ENCODE results near the gene DAW1.

Gene DAW1

DNA sequence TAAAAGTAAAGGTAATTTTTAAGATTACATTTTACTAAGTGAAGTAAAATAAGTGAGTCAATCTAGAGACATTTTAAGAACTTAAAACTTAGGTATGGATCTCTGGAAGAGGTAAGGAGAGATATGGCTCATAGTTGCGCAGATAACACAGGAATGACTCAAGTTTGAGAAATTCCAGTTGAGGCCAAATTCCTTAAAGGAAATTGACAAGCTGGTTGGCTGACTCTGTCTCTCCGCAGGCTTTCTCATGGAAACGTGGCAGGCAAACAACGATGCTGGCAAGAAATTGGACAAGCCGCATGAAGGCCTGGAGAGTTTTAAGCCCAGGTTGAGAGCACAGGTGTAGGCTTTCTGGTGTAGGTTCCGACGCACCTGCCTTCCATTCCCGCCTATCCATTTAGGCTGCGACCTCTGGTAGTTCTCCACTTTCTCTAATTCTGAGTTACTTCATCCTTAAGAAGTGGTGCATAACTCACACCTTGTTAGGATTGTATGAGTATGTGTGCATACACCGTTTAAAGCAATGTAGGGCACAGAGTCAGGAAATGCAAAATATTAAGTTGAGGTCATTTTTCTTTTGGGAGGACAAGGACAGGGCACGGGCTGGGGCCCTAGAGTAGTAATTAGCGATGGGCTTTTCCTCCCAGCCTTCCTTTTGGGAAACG, 589 bp upstream of the DAW1 start:
- Histone ChIP-seq H3K27me3 (ENCODE audit: control insufficient read depth, low read length) (no peaks in the 10 kb centered on the region; the same call in 1 of the 2 replicates), H3K27ac (ENCODE audit: low read depth, low read length) (no peak overlapping the region), H3K9me2 (replicated peaks; ENCODE audit: control insufficient read depth, low read length) (no peaks in the 10 kb centered on the region), H3K4me1 (ENCODE audit: control insufficient read depth, low read length) (no peaks in the 10 kb centered on the region), H3K79me2 (ENCODE audit: control insufficient read depth, low read length) (no peaks in the 10 kb centered on the region), H4K20me1 (ENCODE audit: control insufficient read depth, insufficient read depth, low read depth, low read length) (no peaks in the 10 kb centered on the region), H3K9me3 (ENCODE audit: control insufficient read depth, insufficient read depth, low read length) (no peaks in the 10 kb centered on the region), H3K4me3 (ENCODE audit: low read length) (no peak overlapping the region), H3K4me2 (ENCODE audit: low read length) (no peak overlapping the region), H3F3A (ENCODE audit: control insufficient read depth, insufficient read depth) (no peaks in the 10 kb centered on the region), H3K36me3 (ENCODE audit: control insufficient read depth, low read length) (no peaks in the 10 kb centered on the region)
- TF ChIP-seq, protein P1, sequence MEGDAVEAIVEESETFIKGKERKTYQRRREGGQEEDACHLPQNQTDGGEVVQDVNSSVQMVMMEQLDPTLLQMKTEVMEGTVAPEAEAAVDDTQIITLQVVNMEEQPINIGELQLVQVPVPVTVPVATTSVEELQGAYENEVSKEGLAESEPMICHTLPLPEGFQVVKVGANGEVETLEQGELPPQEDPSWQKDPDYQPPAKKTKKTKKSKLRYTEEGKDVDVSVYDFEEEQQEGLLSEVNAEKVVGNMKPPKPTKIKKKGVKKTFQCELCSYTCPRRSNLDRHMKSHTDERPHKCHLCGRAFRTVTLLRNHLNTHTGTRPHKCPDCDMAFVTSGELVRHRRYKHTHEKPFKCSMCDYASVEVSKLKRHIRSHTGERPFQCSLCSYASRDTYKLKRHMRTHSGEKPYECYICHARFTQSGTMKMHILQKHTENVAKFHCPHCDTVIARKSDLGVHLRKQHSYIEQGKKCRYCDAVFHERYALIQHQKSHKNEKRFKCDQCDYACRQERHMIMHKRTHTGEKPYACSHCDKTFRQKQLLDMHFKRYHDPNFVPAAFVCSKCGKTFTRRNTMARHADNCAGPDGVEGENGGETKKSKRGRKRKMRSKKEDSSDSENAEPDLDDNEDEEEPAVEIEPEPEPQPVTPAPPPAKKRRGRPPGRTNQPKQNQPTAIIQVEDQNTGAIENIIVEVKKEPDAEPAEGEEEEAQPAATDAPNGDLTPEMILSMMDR (IDR thresholded peaks at IDR 0.05; ENCODE audit: low read depth, low read length, poor library complexity, severe bottlenecking) = no peak
- TF ChIP-seq EZH2phosphoT487 (IDR thresholded peaks at IDR 0.05; ENCODE audit: borderline replicate concordance, low read length) = no peak

DNA sequence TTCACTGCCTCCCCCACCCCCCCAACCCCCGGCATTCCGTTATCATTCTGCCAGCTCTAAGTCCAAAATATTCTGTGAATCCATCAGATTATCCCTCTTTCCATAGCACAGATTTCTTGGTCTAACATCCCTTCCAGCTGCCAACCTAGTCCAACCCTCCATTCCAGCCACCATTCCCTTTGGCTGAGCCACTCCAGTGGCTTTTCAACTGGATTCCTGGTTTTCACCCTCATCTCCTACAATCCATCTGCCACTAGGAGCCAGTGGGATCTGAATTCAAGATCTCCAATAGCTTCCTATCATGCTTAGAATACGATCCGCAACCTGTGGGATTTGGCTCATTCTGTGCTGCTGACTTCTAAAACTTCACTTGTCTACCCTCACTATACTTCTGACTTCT, 1.2 kb downstream of the DAW1 start:
- Histone ChIP-seq H3K4me1 (ENCODE audit: control insufficient read depth, low read length) (no peaks in the 10 kb centered on the region), H3K79me2 (ENCODE audit: control insufficient read depth, low read length) (no peaks in the 10 kb centered on the region), H3K4me3 (ENCODE audit: low read length) (no peak overlapping the region), H3K27me3 (ENCODE audit: control insufficient read depth, low read length) (no peaks in the 10 kb centered on the region), H4K20me1 (ENCODE audit: control insufficient read depth, insufficient read depth, low read depth, low read length) (no peaks in the 10 kb centered on the region), H3F3A (ENCODE audit: control insufficient read depth, insufficient read depth) (no peaks in the 10 kb centered on the region), H3K9me2 (replicated peaks; ENCODE audit: control insufficient read depth, low read length) (no peaks in the 10 kb centered on the region), H3K36me3 (ENCODE audit: control insufficient read depth, low read length) (no peaks in the 10 kb centered on the region), H3K4me2 (ENCODE audit: low read length) (no peak overlapping the region), H3K27ac (ENCODE audit: low read depth, low read length) (no peak overlapping the region), H3K9me3 (ENCODE audit: control insufficient read depth, insufficient read depth, low read length) (no peaks in the 10 kb centered on the region)
- TF ChIP-seq EZH2phosphoT487 (IDR thresholded peaks at IDR 0.05; ENCODE audit: borderline replicate concordance, low read length) = no peak
- TF ChIP-seq, protein P1 (IDR thresholded peaks at IDR 0.05; ENCODE audit: low read depth, low read length, poor library complexity, severe bottlenecking) = no peak

DNA sequence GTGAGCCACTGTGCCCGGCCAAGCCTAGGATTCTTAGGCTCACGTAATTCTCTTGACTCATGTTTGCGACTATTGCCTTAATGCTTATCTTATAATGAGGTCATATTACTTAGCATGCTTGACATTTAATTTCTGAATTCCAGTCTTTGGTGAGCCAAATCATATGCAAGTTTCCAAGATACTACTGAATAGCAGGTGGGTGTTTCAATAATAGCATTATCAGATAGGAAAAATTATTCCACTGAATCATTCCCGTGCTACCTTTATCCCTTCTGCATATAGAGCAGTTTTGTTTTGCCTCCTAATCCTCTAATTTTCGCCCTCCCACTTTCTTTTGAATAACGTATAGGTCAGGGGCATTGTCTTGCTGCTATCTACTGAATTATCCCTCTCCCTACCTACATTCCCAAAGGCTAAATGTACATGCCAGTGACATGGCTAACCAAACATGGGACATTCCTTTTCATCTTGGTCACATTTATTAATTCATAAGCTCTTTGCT, 4.9 kb downstream of the DAW1 start:
- Histone ChIP-seq H3K79me2 (ENCODE audit: control insufficient read depth, low read length) (no peaks in the 10 kb centered on the region), H3F3A (ENCODE audit: control insufficient read depth, insufficient read depth) (no peaks in the 10 kb centered on the region), H4K20me1 (ENCODE audit: control insufficient read depth, insufficient read depth, low read depth, low read length) (no peaks in the 10 kb centered on the region), H3K4me2 (ENCODE audit: low read length) (no peak overlapping the region), H3K9me2 (replicated peaks; ENCODE audit: control insufficient read depth, low read length) (no peaks in the 10 kb centered on the region), H3K4me1 (ENCODE audit: control insufficient read depth, low read length) (no peaks in the 10 kb centered on the region), H3K27me3 (ENCODE audit: control insufficient read depth, low read length) (no peaks in the 10 kb centered on the region), H3K27ac (ENCODE audit: low read depth, low read length) (no peak overlapping the region), H3K4me3 (ENCODE audit: low read length) (no peak overlapping the region), H3K36me3 (ENCODE audit: control insufficient read depth, low read length) (no peaks in the 10 kb centered on the region), H3K9me3 (ENCODE audit: control insufficient read depth, insufficient read depth, low read length) (no peaks in the 10 kb centered on the region)
- no peak for TF ChIP-seq EZH2phosphoT487 (IDR thresholded peaks at IDR 0.05; ENCODE audit: borderline replicate concordance, low read length)
- TF ChIP-seq, protein P1 (IDR thresholded peaks at IDR 0.05; ENCODE audit: low read depth, low read length, poor library complexity, severe bottlenecking) = no peak
